Neuronal stem cell (in vitro differentiated cells): ENCODE data around the gene ATP6V1E1.
"Not testable (repeated sequence)": the region's sequence is repeated elsewhere in the genome, so short reads cannot be mapped to it uniquely, and the experiment has no call there.

ENCODE experiments used
- DNase-seq: peaks from one replicate; pipeline ENCODE4 v3.0.0-alpha.2; 2013; ENCODE audit warnings: low spot score
- H2AFZ ChIP-seq: one replicate; pipeline ENCODE4 v1.6.1; 2013; ENCODE audit warnings: mild to moderate bottlenecking, low read length, inconsistent platforms
- H2AK5ac ChIP-seq: 2 replicates; pipeline ENCODE4 v1.6.1; 2013; ENCODE audit warnings: low read depth, mild to moderate bottlenecking, inconsistent platforms, low read length, moderate library complexity, mixed read lengths
- H2BK120ac ChIP-seq: 2 replicates; pipeline ENCODE4 v1.6.1; 2013; ENCODE audit warnings: low read depth, mild to moderate bottlenecking, inconsistent platforms, low read length, moderate library complexity, mixed read lengths
- H2BK12ac ChIP-seq: one replicate; pipeline ENCODE4 v1.6.1; 2013; ENCODE audit warnings: low read length, inconsistent platforms
- H2BK15ac ChIP-seq: 2 replicates; pipeline ENCODE4 v1.6.1; 2013; ENCODE audit warnings: mild to moderate bottlenecking, low read length, inconsistent platforms, mixed read lengths
- H2BK5ac ChIP-seq: one replicate; pipeline ENCODE4 v1.6.1; 2013; ENCODE audit warnings: inconsistent platforms, mild to moderate bottlenecking, low read length, moderate library complexity
- H3K14ac ChIP-seq: one replicate; pipeline ENCODE4 v1.6.1; 2013; ENCODE audit warnings: low read length, inconsistent platforms
- H3K18ac ChIP-seq: 2 replicates; pipeline ENCODE4 v1.6.1; 2013; ENCODE audit warnings: low read length, inconsistent platforms
- H3K23ac ChIP-seq: 2 replicates; pipeline ENCODE4 v1.6.1; 2013; ENCODE audit warnings: low read depth, mild to moderate bottlenecking, mixed read lengths, low read length, inconsistent platforms; ENCODE audit not compliant: poor library complexity
- H3K27ac ChIP-seq: replicated peaks from 3 replicates; pipeline ENCODE4 v1.5.1; 2013; ENCODE audit warnings: low read length, inconsistent platforms
- H3K27me3 ChIP-seq, 3 experiments: 2 replicates each; pipeline ENCODE4 v1.6.1; 2013; ENCODE audit warnings: low read length in 3 of 3, mild to moderate bottlenecking in 2 of 3, inconsistent platforms in 1 of 3, low read depth in 1 of 3, mixed read lengths in 1 of 3, moderate library complexity in 1 of 3; ENCODE audit not compliant: control insufficient read depth in 3 of 3, insufficient read depth in 3 of 3
- H3K36me3 ChIP-seq, 2 donors: replicated peaks in 1 of 2; 2 replicates each; pipeline ENCODE4 v1.6.1; 2013; ENCODE audit warnings: low read length in 2 of 2; ENCODE audit not compliant: control insufficient read depth in 2 of 2, insufficient read depth in 2 of 2
- H3K4ac ChIP-seq: 2 replicates; pipeline ENCODE4 v1.6.1; 2013; ENCODE audit warnings: inconsistent platforms, mild to moderate bottlenecking, low read length, moderate library complexity
- H3K4me1 ChIP-seq, 2 donors: 1 replicate in 1 of 2; 2 replicates in 1 of 2; pipeline ENCODE4 v1.6.1; 2013; ENCODE audit warnings: low read length in 2 of 2, low read depth in 1 of 2; ENCODE audit not compliant: control insufficient read depth in 2 of 2, insufficient read depth in 1 of 2
- H3K4me2 ChIP-seq: one replicate; pipeline ENCODE4 v1.6.1; 2013; ENCODE audit warnings: mild to moderate bottlenecking, low read length, inconsistent platforms; ENCODE audit not compliant: insufficient read depth, poor library complexity, severe bottlenecking
- H3K4me3 ChIP-seq, 2 donors: 2 replicates each; pipeline ENCODE4 v1.5.1; 2013; ENCODE audit warnings: low read length in 2 of 2, mild to moderate bottlenecking in 2 of 2, inconsistent platforms in 1 of 2, moderate library complexity in 1 of 2
- H3K79me1 ChIP-seq: one replicate; pipeline ENCODE4 v1.6.1; 2013; ENCODE audit warnings: low read depth, mild to moderate bottlenecking, inconsistent platforms, low read length, moderate library complexity
- H3K9ac ChIP-seq: one replicate; pipeline ENCODE4 v1.6.1; 2013; ENCODE audit warnings: mild to moderate bottlenecking, low read depth, low read length, inconsistent platforms; ENCODE audit not compliant: poor library complexity
- H3K9me3 ChIP-seq, 2 donors: replicated peaks in 1 of 2; 2 replicates each; pipeline versions ENCODE3 to v1.6.1; 2013; ENCODE audit warnings: low read length in 2 of 2, mild to moderate bottlenecking in 2 of 2, inconsistent platforms in 1 of 2, low read depth in 1 of 2, mixed read lengths in 1 of 2, moderate library complexity in 1 of 2; ENCODE audit not compliant: control insufficient read depth in 2 of 2, insufficient read depth in 1 of 2
- H4K8ac ChIP-seq: one replicate; pipeline ENCODE4 v1.6.1; 2013; ENCODE audit warnings: low read depth, mild to moderate bottlenecking, inconsistent platforms, low read length, moderate library complexity
- H4K91ac ChIP-seq: one replicate; pipeline ENCODE4 v1.6.1; 2013; ENCODE audit warnings: low read length, low read depth, mild to moderate bottlenecking, inconsistent platforms; ENCODE audit not compliant: poor library complexity
- WGBS, 2 donors: extraction: QIAGEN DNeasy Blood & Tissue Kit; methylation state at CpG; one replicate each; pipeline ENCODE4 v1.1.7; 2013; ENCODE audit warnings: missing lambda C conversion rate in 2 of 2, mixed read lengths in 1 of 2; ENCODE audit not compliant: insufficient read length in 2 of 2, insufficient replicate concordance in 1 of 2; ENCODE audit errors: extremely low coverage in 2 of 2; 5-methylcytosine and 5-hydroxymethylcytosine counted together

Gene ATP6V1E1

DNA sequence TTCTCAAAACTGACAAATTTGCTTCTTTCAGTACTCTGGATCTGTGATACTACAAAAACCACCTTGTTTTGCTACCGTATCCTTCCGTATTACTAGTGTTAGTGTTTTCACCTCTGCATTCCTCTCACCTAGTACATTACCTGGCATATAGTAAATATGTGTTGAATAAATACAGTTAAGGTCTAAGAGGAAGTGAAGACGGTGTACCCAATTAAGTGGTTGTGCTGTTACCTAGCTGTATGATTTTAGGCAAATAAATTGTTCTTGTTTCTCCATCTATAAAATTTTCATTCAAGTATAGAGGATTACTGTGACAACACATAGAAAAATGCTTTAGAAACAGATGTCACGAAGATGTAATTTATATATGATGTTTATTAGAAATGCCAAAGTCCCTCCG is 18.9 kb upstream of the ATP6V1E1 start:
- no peak overlapping the region for H2BK5ac ChIP-seq
- H3K27me3 ChIP-seq: no peaks in the 10 kb centered on the region
- DNase-seq: no peak
- H3K9ac ChIP-seq: no peak overlapping the region
- no peak overlapping the region for H3K4me2 ChIP-seq
- H3K4me3 ChIP-seq: no peak overlapping the region
- no peaks in the 10 kb centered on the region for H3K4me1 ChIP-seq
- no peak overlapping the region for H2BK15ac ChIP-seq
- no peak overlapping the region for H3K18ac ChIP-seq
- H2AFZ ChIP-seq: no peak overlapping the region
- H3K4ac ChIP-seq: no peak overlapping the region
- H4K91ac ChIP-seq: no peak overlapping the region
- H3K27ac ChIP-seq: no peak overlapping the region
- peaks cover 0 to 3% of the 10 kb centered on the region in 2 donors for H3K9me3 ChIP-seq
- no peak overlapping the region for H3K23ac ChIP-seq
- H2BK120ac ChIP-seq: no peak overlapping the region
- H4K8ac ChIP-seq: no peak overlapping the region
- no peak overlapping the region for H3K14ac ChIP-seq
- H3K36me3 ChIP-seq: peaks cover 0 to 19% of the 10 kb centered on the region in 2 donors
- H3K79me1 ChIP-seq: no peaks in the 10 kb centered on the region
- no CpG with 5 or more reads among the region's 5 CpGs for WGBS, 2 donors
- no peak overlapping the region for H2BK12ac ChIP-seq
- H2AK5ac ChIP-seq: no peak overlapping the region

DNA sequence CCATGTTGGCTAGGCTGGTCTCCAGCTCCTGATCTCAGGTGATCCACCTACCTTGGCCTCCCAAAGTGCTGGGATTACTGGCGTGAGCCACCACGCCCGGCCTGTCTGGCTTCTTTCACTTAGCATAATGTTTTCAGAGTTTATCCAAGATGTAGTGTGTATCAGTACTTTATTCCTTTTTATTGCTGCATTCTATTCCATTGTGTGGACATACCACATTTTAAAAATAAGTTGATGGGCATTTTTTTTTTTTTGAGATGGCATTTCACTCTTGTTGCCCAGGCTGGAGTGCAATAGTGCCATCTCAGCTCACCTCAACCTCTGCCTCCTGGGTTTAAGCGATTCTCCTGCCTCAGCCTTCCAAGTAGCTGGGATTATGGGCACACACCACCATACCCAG is 13.8 kb upstream of the ATP6V1E1 start:
- H3K4me3 ChIP-seq, H3K4ac ChIP-seq, H3K4me1 ChIP-seq, H3K18ac ChIP-seq, H2BK12ac ChIP-seq, H2AK5ac ChIP-seq, H3K4me2 ChIP-seq, H2BK15ac ChIP-seq, DNase-seq, H2BK5ac ChIP-seq, H3K14ac ChIP-seq, H3K9me3 ChIP-seq, H3K79me1 ChIP-seq, H3K27ac ChIP-seq, H3K27me3 ChIP-seq, H2BK120ac ChIP-seq, H2AFZ ChIP-seq, H3K23ac ChIP-seq, H3K9ac ChIP-seq, H4K8ac ChIP-seq, H4K91ac ChIP-seq: not testable (repeated sequence)
- no CpG with 5 or more reads among the region's 4 CpGs for whole genome bisulfite sequencing, 2 donors
- peaks cover 0 to 27% of the 10 kb centered on the region in 2 donors for H3K36me3 ChIP-seq

DNA sequence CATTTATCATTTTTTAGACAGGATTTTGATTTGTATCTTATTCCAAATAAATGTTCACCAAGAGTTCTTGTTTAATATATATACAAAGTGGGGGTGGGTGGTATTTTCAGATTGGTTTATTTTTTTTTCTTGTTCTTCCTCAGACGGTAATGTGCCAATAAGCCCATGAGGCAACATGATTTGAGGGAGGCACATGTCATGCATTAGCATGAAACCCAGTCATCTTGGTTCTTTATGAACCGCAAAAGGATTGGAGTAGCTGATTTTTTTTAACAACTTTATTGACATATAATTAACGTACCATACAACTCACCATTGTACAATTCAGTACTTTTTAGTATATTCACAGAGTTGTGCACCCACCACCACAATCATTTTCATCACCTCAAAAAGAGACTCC is 12.7 kb upstream of the ATP6V1E1 start:
- Histone ChIP-seq H3K9ac (no peak overlapping the region), H3K4ac (no peak overlapping the region), H2BK120ac (no peak overlapping the region), H3K4me3 (no peak overlapping the region), H2BK15ac (no peak overlapping the region), H2BK5ac (no peak overlapping the region), H3K36me3 (peaks cover 0 to 27% of the 10 kb centered on the region in 2 donors), H3K9me3 (peaks cover 0 to 8% of the 10 kb centered on the region in 2 donors), H2AK5ac (no peak overlapping the region), H3K27ac (no peak overlapping the region), H4K8ac (no peak overlapping the region), H4K91ac (no peak overlapping the region), H3K27me3 (no peaks in the 10 kb centered on the region), H3K18ac (no peak overlapping the region), H2BK12ac (no peak overlapping the region), H3K23ac (no peak overlapping the region), H3K79me1 (peaks cover 3% of the 10 kb centered on the region), H3K14ac (no peak overlapping the region), H3K4me1 (peaks cover 3 to 4% of the 10 kb centered on the region in 2 donors), H2AFZ (no peak overlapping the region), H3K4me2 (no peak overlapping the region)
- no peak for DNase-seq
- WGBS, 2 donors: no CpG with 5 or more reads among the region's 3 CpGs

DNA sequence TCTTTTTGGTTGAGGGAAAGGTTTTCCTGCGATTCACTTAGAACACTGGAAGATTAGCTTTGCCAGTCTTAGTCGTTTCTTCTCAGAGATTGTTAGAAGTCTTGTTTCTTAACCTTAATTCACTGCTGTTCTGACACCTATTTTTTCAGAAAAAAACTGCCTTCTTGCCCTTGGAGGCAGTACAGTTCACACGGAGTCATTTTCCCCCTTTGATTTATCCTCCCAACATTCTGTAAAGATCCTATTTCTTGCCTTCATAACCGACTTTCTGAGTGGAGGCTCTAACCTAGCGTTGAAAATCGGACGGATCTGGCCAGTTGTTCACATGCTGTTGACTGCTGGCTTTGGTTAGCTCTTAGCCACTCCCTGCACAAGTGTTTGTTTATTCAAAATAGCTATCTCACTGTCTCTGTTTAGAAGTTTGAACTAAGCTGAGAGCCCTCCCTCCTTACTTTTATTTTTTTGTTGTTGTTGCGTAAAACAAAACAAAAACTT is 10.7 kb upstream of the ATP6V1E1 start:
- Histone ChIP-seq H3K9me3 (peaks cover 0 to 8% of the 10 kb centered on the region in 2 donors), H3K36me3 (peaks cover 0 to 18% of the 10 kb centered on the region in 2 donors), H3K4me3 (peak overlapping the region; percentile 59 to 96), H3K79me1 (peaks cover 3% of the 10 kb centered on the region), H3K27me3 (no peaks in the 10 kb centered on the region), H4K8ac (no peak overlapping the region), H3K4ac (no peak overlapping the region), H2BK12ac (no peak overlapping the region), H2AK5ac (no peak overlapping the region), H3K27ac (no peak overlapping the region), H2AFZ (peak overlapping the region; percentile 93), H3K4me1 (peaks cover 3 to 4% of the 10 kb centered on the region in 2 donors), H3K14ac (peak overlapping the region; percentile 75), H3K18ac (no peak overlapping the region), H3K9ac (peak overlapping the region; percentile 92), H2BK120ac (no peak overlapping the region), H3K4me2 (peak overlapping the region; percentile 75), H4K91ac (no peak overlapping the region), H3K23ac (no peak overlapping the region), H2BK5ac (no peak overlapping the region), H2BK15ac (no peak overlapping the region)
- no CpG with 5 or more reads among the region's 8 CpGs for WGBS, 2 donors
- no peak for DNase-seq
